ENCODE data around the gene WDR17.

WDR17 gene

DNA sequence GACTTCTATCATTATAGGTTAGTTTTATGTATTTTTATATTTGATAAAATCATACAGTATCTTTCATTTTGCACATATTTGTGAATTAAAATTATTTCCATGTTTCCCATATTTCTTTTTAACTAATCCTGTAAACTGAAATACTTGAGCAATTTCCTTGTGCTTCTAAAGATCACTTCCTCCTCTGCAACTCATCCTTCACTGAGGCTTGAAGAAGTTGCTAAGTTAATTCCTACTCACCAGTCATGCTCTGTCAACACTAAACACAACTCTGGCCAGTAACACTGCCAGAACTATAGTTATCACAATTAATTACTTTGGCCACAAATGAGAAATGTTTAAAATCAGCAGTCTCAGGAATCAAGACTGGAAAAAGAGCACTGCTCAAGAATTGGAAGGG lies 123.0 kb downstream of the WDR17 start:
- no peak for TF ChIP-seq FOXM1 (IDR thresholded peaks at IDR 0.05; ENCODE audit: borderline replicate concordance)
- TF ChIP-seq LEF1 (IDR thresholded peaks at IDR 0.05; ENCODE audit: borderline replicate concordance): no peak
- no peak for TF ChIP-seq FOXK2 (IDR thresholded peaks at IDR 0.05)
- no peak for TF ChIP-seq HDGF (IDR thresholded peaks at IDR 0.05; ENCODE audit: borderline replicate concordance)
- no peak for TF ChIP-seq PKNOX1 (IDR thresholded peaks at IDR 0.05)
- TF ChIP-seq L3MBTL2 (conservative IDR thresholded peaks at IDR 0.05): no peak
- no peak for TF ChIP-seq ELF4 (IDR thresholded peaks at IDR 0.05)
- no peak for TF ChIP-seq SUZ12 (IDR thresholded peaks at IDR 0.05)
- no peak for TF ChIP-seq SP1 (IDR thresholded peaks at IDR 0.05)
- TF ChIP-seq TARDBP (IDR thresholded peaks at IDR 0.05): no peak
- TF ChIP-seq ARNT (IDR thresholded peaks at IDR 0.05): no peak
- no peak for TF ChIP-seq BHLHE40 (IDR thresholded peaks at IDR 0.05; ENCODE audit: borderline replicate concordance)
- no peak for TF ChIP-seq NFRKB (IDR thresholded peaks at IDR 0.05)
- TF ChIP-seq ZNF384 (IDR thresholded peaks at IDR 0.05): no peak
- no peak for TF ChIP-seq FOXA1 (IDR thresholded peaks at IDR 0.05)
- no peak for TF ChIP-seq CTBP1 (IDR thresholded peaks at IDR 0.05; ENCODE audit: borderline replicate concordance)
- POLR2A ChIA-PET: no interaction called here
- DNase-seq (ENCODE audit: extremely low spot score): no peak

DNA sequence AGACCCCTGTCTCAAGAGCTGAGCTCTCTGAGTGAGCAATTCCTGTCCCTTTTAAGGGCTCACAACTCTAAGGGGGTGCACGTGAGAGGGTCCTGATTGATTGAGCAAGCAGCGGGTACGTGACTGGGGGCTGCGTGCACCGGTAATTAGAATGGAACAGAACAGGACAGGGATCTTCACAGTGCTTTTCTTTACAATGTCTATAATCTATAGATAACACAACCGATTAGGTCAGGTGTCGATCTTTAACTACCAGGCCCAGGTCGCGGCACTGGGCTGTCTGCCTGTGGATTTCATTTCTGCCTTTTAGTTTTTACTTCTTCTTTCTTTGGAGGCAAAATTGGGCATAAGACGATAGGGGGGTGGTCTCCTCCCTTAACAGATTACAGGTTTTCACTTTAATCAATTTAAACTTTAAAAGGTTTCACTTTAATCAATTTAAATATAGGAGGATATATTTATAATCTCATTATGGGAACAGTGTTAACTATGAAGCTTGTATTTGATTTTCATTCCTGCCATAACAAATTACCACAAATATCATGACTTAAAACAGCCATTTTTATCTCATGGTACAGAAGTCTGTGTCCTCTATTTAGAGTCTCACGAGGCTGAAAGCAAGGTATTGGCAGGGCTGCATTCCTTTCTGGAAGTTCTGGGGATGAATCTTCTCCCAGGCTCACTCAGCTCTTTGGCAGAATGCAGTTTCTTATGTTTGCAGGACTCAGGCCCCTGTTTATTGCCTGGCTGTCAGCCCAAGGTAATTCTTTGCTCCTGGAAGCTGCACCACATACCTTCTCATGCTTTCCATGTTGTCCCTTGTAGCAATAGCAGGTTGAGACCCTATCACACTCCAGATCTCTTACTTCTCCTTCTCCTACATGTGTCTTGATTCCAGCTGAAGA lies 124.5 kb downstream of the WDR17 start:
- ChIA-PET CTCF (no interaction called here), POLR2A (interaction anchor here (0.7 kb wide), 1 partner anchor 130 kb away, joined by 3 read pairs; no protein-coding TSS in a partner anchor)
- TF ChIP-seq BHLHE40 (IDR thresholded peaks at IDR 0.05; ENCODE audit: borderline replicate concordance): no peak
- no peak for TF ChIP-seq ELF4 (IDR thresholded peaks at IDR 0.05)
- no peak for TF ChIP-seq PKNOX1 (IDR thresholded peaks at IDR 0.05)
- no peak for TF ChIP-seq SP1 (IDR thresholded peaks at IDR 0.05)
- no peak for TF ChIP-seq HDGF (IDR thresholded peaks at IDR 0.05; ENCODE audit: borderline replicate concordance)
- no peak for TF ChIP-seq FOXA1 (IDR thresholded peaks at IDR 0.05)
- TF ChIP-seq NFRKB (IDR thresholded peaks at IDR 0.05): no peak
- DNase-seq (ENCODE audit: extremely low spot score): no peak

More for the DNA sequence above, 123.0 kb downstream of the WDR17 start:
- CTCF ChIA-PET: no interaction called here

GRCh38 chr4:176191974-176192373 lies 126.3 kb downstream of the WDR17 start:
- ChIA-PET CTCF (no interaction called here), POLR2A (no interaction called here)
- DNase-seq (ENCODE audit: extremely low spot score): no peak
- TF ChIP-seq ELF4 (IDR thresholded peaks at IDR 0.05) (no peak), CTBP1 (IDR thresholded peaks at IDR 0.05; ENCODE audit: borderline replicate concordance) (no peak), BHLHE40 (IDR thresholded peaks at IDR 0.05; ENCODE audit: borderline replicate concordance) (no peak), ZNF384 (IDR thresholded peaks at IDR 0.05) (no peak), L3MBTL2 (conservative IDR thresholded peaks at IDR 0.05) (no peak), LEF1 (IDR thresholded peaks at IDR 0.05; ENCODE audit: borderline replicate concordance) (no peak), FOXK2 (IDR thresholded peaks at IDR 0.05) (no peak), HDGF (IDR thresholded peaks at IDR 0.05; ENCODE audit: borderline replicate concordance) (no peak), FOXA1 (IDR thresholded peaks at IDR 0.05) (no peak), ARNT (IDR thresholded peaks at IDR 0.05) (no peak), SP1 (IDR thresholded peaks at IDR 0.05) (no peak), PKNOX1 (IDR thresholded peaks at IDR 0.05) (no peak), NFRKB (IDR thresholded peaks at IDR 0.05) (no peak), SUZ12 (IDR thresholded peaks at IDR 0.05) (no peak), TARDBP (IDR thresholded peaks at IDR 0.05) (no peak), FOXM1 (IDR thresholded peaks at IDR 0.05; ENCODE audit: borderline replicate concordance) (no peak)

- ChIA-PET CTCF (no interaction called here), POLR2A (no interaction called here)
- TF ChIP-seq ARNT (IDR thresholded peaks at IDR 0.05) (no peak), SUZ12 (IDR thresholded peaks at IDR 0.05) (no peak), FOXA1 (IDR thresholded peaks at IDR 0.05) (no peak), FOXK2 (IDR thresholded peaks at IDR 0.05) (no peak), ELF4 (IDR thresholded peaks at IDR 0.05) (no peak), HDGF (IDR thresholded peaks at IDR 0.05; ENCODE audit: borderline replicate concordance) (no peak), FOXM1 (IDR thresholded peaks at IDR 0.05; ENCODE audit: borderline replicate concordance) (no peak), L3MBTL2 (conservative IDR thresholded peaks at IDR 0.05) (no peak)
- DNase-seq (ENCODE audit: extremely low spot score): no peak
Observed at GRCh38 chr4:176193126-176193525, 127.5 kb downstream of the WDR17 start.

GRCh38 chr4:176193938-176194337 lies 128.3 kb downstream of the WDR17 start:
- POLR2A ChIA-PET: no interaction called here
- DNase-seq (ENCODE audit: extremely low spot score): no peak
- TF ChIP-seq SUZ12 (IDR thresholded peaks at IDR 0.05) (no peak), L3MBTL2 (conservative IDR thresholded peaks at IDR 0.05) (no peak), LEF1 (IDR thresholded peaks at IDR 0.05; ENCODE audit: borderline replicate concordance) (no peak), BHLHE40 (IDR thresholded peaks at IDR 0.05; ENCODE audit: borderline replicate concordance) (no peak), TARDBP (IDR thresholded peaks at IDR 0.05) (no peak), PKNOX1 (IDR thresholded peaks at IDR 0.05) (no peak), ZNF384 (IDR thresholded peaks at IDR 0.05) (no peak), FOXM1 (IDR thresholded peaks at IDR 0.05; ENCODE audit: borderline replicate concordance) (no peak), HDGF (IDR thresholded peaks at IDR 0.05; ENCODE audit: borderline replicate concordance) (no peak), ELF4 (IDR thresholded peaks at IDR 0.05) (no peak), ARNT (IDR thresholded peaks at IDR 0.05) (no peak), FOXA1 (IDR thresholded peaks at IDR 0.05) (no peak)
- CTCF ChIA-PET: interaction anchor here (0.7 kb wide), 1 partner anchor 83 kb away, joined by 5 read pairs; no protein-coding TSS in a partner anchor

Data from HEK293T (cell line).